ENCODE data around the gene MAN1A1.

Gene MAN1A1

GRCh38 chr6:119310486-119311036 is 39.0 kb downstream of the MAN1A1 start:
- peaks cover 0 to 32% (median 10%) of the 10 kb centered on the region in 4 donors for H3K4me1 ChIP-seq
- no peak overlapping the region for H3K4me3 ChIP-seq
- intact Hi-C loops (cut with DNase I; ENCODE audit: low total_unique reads) = no loop called here
- no peaks in the 10 kb centered on the region for H3K9me3 ChIP-seq
- H3K27me3 ChIP-seq = no peaks in the 10 kb centered on the region
- H3K27ac ChIP-seq = no peak overlapping the region
- peaks cover 0 to 12% (median 8%) of the 10 kb centered on the region in 3 donors for H3K36me3 ChIP-seq
- no peak for DNase-seq
- TF ChIP-seq CTCF (IDR thresholded peaks at IDR 0.05) = no peak

- Histone ChIP-seq H3K4me1 (peaks cover 0 to 18% (median 0%) of the 10 kb centered on the region in 4 donors), H3K36me3 (peaks cover 4 to 15% (median 8%) of the 10 kb centered on the region in 3 donors), H3K27ac (no peak overlapping the region), H3K4me3 (no peak overlapping the region), H3K9me3 (no peaks in the 10 kb centered on the region), H3K27me3 (no peaks in the 10 kb centered on the region)
- no peak for DNase-seq
- TF ChIP-seq CTCF (IDR thresholded peaks at IDR 0.05) = no peak
- intact Hi-C loops (cut with DNase I; ENCODE audit: low total_unique reads) = no loop called here
Measured at GRCh38 chr6:119308991-119309657, 40.4 kb downstream of the MAN1A1 start.

- no peak for TF ChIP-seq CTCF (IDR thresholded peaks at IDR 0.05)
- peaks cover 4 to 15% (median 8%) of the 10 kb centered on the region in 3 donors for H3K36me3 ChIP-seq
- peaks cover 0 to 15% (median 0%) of the 10 kb centered on the region in 4 donors for H3K4me1 ChIP-seq
- no peaks in the 10 kb centered on the region for H3K27me3 ChIP-seq
- no peaks in the 10 kb centered on the region for H3K9me3 ChIP-seq
- intact Hi-C loops (cut with DNase I; ENCODE audit: low total_unique reads) = no loop called here
- no peak overlapping the region for H3K27ac ChIP-seq
- no peak for DNase-seq
- H3K4me3 ChIP-seq = no peak overlapping the region
Measured at GRCh38 chr6:119308048-119308570, 41.5 kb downstream of the MAN1A1 start.

GRCh38 chr6:119307056-119307455 is 42.5 kb downstream of the MAN1A1 start:
- Histone ChIP-seq H3K27me3 (no peaks in the 10 kb centered on the region), H3K4me1 (peaks cover 0 to 15% (median 0%) of the 10 kb centered on the region in 4 donors), H3K4me3 (no peak overlapping the region), H3K36me3 (peaks cover 4 to 15% (median 8%) of the 10 kb centered on the region in 3 donors), H3K9me3 (no peaks in the 10 kb centered on the region), H3K27ac (no peak overlapping the region)
- intact Hi-C loops (cut with DNase I; ENCODE audit: low total_unique reads) = no loop called here
- no peak for TF ChIP-seq CTCF (IDR thresholded peaks at IDR 0.05)
- DNase-seq = no peak

GRCh38 chr6:119306396-119306968 is 43.1 kb downstream of the MAN1A1 start:
- intact Hi-C loops (cut with DNase I; ENCODE audit: low total_unique reads) = no loop called here
- H3K4me3 ChIP-seq = no peak overlapping the region
- TF ChIP-seq CTCF (IDR thresholded peaks at IDR 0.05) = no peak
- DNase-seq = no peak
- peaks cover 6 to 15% (median 8%) of the 10 kb centered on the region in 3 donors for H3K36me3 ChIP-seq
- no peak overlapping the region for H3K27ac ChIP-seq
- H3K4me1 ChIP-seq = peaks cover 0 to 15% (median 0%) of the 10 kb centered on the region in 4 donors
- no peaks in the 10 kb centered on the region for H3K27me3 ChIP-seq
- H3K9me3 ChIP-seq = no peaks in the 10 kb centered on the region
